HepG2 (cell line): ENCODE data around the gene AFTPH. TPM values are rescaled to one million over a fixed set of nuclear protein-coding genes. Genes with fewer than 3 reads are reported as not detected.

ENCODE experiments used
- ARID3A ChIP-seq: IDR thresholded peaks from 2 replicates; pipeline ENCODE4 v1.6.1; 2012; ENCODE audit warnings: low read depth, low read length, improper control_type of control experiment
- GMEB2 ChIP-seq: IDR thresholded peaks from 2 replicates; pipeline ENCODE4 v1.6.1; 2016; ENCODE audit warnings: missing biosample characterization, missing genetic modification reagents, low read depth
- HMGXB4 ChIP-seq, 2 experiments: sonication (generic) in 1 of 2; formaldehyde crosslinking in 1 of 2; IDR thresholded peaks; 2 replicates each; pipeline versions ENCODE4 v1.4.0 to v1.6.1; 2018 to 2020; ENCODE audit warnings: missing genetic modification reagents in 2 of 2, borderline replicate concordance in 1 of 2, low read depth in 1 of 2, mild to moderate bottlenecking in 1 of 2, missing biosample characterization in 1 of 2
- SNAPC4 ChIP-seq: sonication (generic); formaldehyde crosslinking; IDR thresholded peaks from 2 replicates; pipeline ENCODE4 v1.4.0; 2020; ENCODE audit warnings: mild to moderate bottlenecking, missing genetic modification reagents
- ZNF577 ChIP-seq: sonication (generic); formaldehyde crosslinking; IDR thresholded peaks from 2 replicates; pipeline ENCODE4 v1.4.0; 2020; ENCODE audit warnings: mild to moderate bottlenecking, low read depth, missing genetic modification reagents, borderline replicate concordance
- ZNF614 ChIP-seq: IDR thresholded peaks from 2 replicates; pipeline ENCODE4 v1.6.1; 2018; ENCODE audit warnings: missing biosample characterization, missing genetic modification reagents, inconsistent platforms, borderline replicate concordance
- polyA plus RNA-seq, 8 experiments: library from polyadenylated mRNA; depleted of rRNA in 3 of 8; stranded (reverse) in 7 of 8; unstranded in 1 of 8; fragments of >200 nt; fragmentation: Illumina TruSeq in 4 of 8; extraction: Trizol in 4 of 8; gene quantifications; 2 replicates each; pipeline versions ENCODE4 v1.2.1 to v1.2.3, GENCODE V29; 2011 to 2016; ENCODE audit warnings: low read depth in 4 of 8, missing spikeins in 1 of 8, mixed read lengths in 1 of 8; ENCODE audit not compliant: insufficient read depth in 1 of 8
- total RNA-seq, 5 experiments: library from RNA; depleted of rRNA; stranded (reverse); fragments of >200 nt; fragmentation: Illumina TruSeq; extraction: Trizol; gene quantifications; 2 replicates each; pipeline ENCODE4 v1.2.3, GENCODE V29; 2016; ENCODE audit warnings: low read depth in 1 of 5

The AFTPH gene
- total and polyA plus RNA-seq, 2 of the 13 experiments (the other 11 are each of a cell fraction or from before 2014, with no cell fraction given), result 27.5 to 36.8 TPM

- TF ChIP-seq ZNF577 (CRISPR knock-in tag) (no peak), SNAPC4 (CRISPR knock-in tag) (0 out of 2 replicates have a peak, but pooled peaks have one; percentile 77), ARID3A (no peak), ZNF614 (CRISPR knock-in tag) (no peak), HMGXB4 (CRISPR knock-in tag; IDR thresholded peaks at IDR 0.05; ENCODE audit: borderline replicate concordance in 1 of 2, low read depth in 1 of 2) (peak in 1 of 2 experiments; percentile 87), GMEB2 (CRISPR knock-in tag) (peak; percentile 48; the same call in 1 of the 2 replicates)
Observed at GRCh38 chr2:64523666-64524603, at the start of gene AFTPH (continued).
